SK-N-MC (cell line): ENCODE results near the gene SMIM14.
"Not testable (repeated sequence)": the region's sequence is repeated elsewhere in the genome, so short reads cannot be mapped to it uniquely, and the experiment has no call there.

Source experiments
- EZH2 ChIP-seq: fragments of 200-600 bp; sonication (generic); IDR thresholded peaks from one replicate; pipeline ENCODE4 v1.6.1; 2017; ENCODE audit warnings: antibody characterized with exemption
- POLR2AphosphoS5 ChIP-seq: IDR thresholded peaks from 2 replicates; pipeline ENCODE4 v1.6.1; 2012; ENCODE audit warnings: mild to moderate bottlenecking, low read depth, low read length, borderline replicate concordance

- TF ChIP-seq EZH2, POLR2AphosphoS5: not testable (repeated sequence)
Observed at GRCh38 chr4:39651586-39651985, 12.9 kb upstream of the SMIM14 start.
